Adipocyte (in vitro differentiated cells): ENCODE results near the gene PCDHB16.
A peak's percentile ranks its signal among the peaks of the same experiment; 100 is the strongest.
"Not testable (repeated sequence)": the region's sequence is repeated elsewhere in the genome, so short reads cannot be mapped to it uniquely, and the experiment has no call there.

Experiments used
- DNase-seq: peaks from one replicate; pipeline ENCODE4 v3.0.0-alpha.2; 2015; ENCODE audit warnings: low read depth
- H3K27me3 ChIP-seq: replicated peaks from 2 replicates; pipeline ENCODE4 v1.7.0; 2013; ENCODE audit warnings: mild to moderate bottlenecking, low read length, moderate library complexity; ENCODE audit not compliant: control insufficient read depth, insufficient read depth
- H3K36me3 ChIP-seq: 2 replicates; pipeline ENCODE4 v1.7.0; 2013; ENCODE audit warnings: low read length, mild to moderate bottlenecking, moderate library complexity; ENCODE audit not compliant: control insufficient read depth, insufficient read depth, severe bottlenecking
- H3K4me1 ChIP-seq: 2 replicates; pipeline ENCODE4 v1.7.0; 2013; ENCODE audit warnings: mild to moderate bottlenecking, low read length, moderate library complexity; ENCODE audit not compliant: control insufficient read depth, insufficient read depth
- H3K4me3 ChIP-seq: 2 replicates; pipeline ENCODE4 v1.7.0; 2013; ENCODE audit warnings: mild to moderate bottlenecking, low read length, moderate library complexity
- H3K9ac ChIP-seq: 2 replicates; pipeline ENCODE4 v1.7.0; 2013; ENCODE audit warnings: mild to moderate bottlenecking, low read length, moderate library complexity
- H3K9me3 ChIP-seq: 2 replicates; pipeline ENCODE4 v1.7.0; 2013; ENCODE audit warnings: mild to moderate bottlenecking, low read length, moderate library complexity; ENCODE audit not compliant: control insufficient read depth

PCDHB16 gene

GRCh38 chr5:141182248-141182647, at the start of gene PCDHB16:
PCDHB16 (plus strand) TSS chr5:141182387; CDS start chr5:141182560, 173 bp downstream.
- Histone ChIP-seq H3K9ac (peak within 1 kb of the TSS; percentile 64), H3K4me3 (peak within 1 kb of the TSS; percentile 78), H3K4me1 (no peaks in the 10 kb centered on the region), H3K9me3 (peaks cover 34% of the 10 kb centered on the region), H3K27me3 (peaks cover 4% of the 10 kb centered on the region), H3K36me3 (no peaks in the 10 kb centered on the region)
- DNase-seq: peak; percentile 69

- Histone ChIP-seq H3K27me3 (no peaks in the 10 kb centered on the region), H3K4me1 (no peaks in the 10 kb centered on the region), H3K9ac (peak within 1 kb of the TSS; percentile 49), H3K4me3 (peak within 1 kb of the TSS; percentile 78), H3K36me3 (no peaks in the 10 kb centered on the region), H3K9me3 (peaks cover 31% of the 10 kb centered on the region)
- DNase-seq: peak; percentile 19
These were observed 47.0 kb upstream of the PCDHB16 start, which contains the start of gene PCDHB5 for GRCh38 chr5:141135030-141135717. PCDHB5 (plus strand) TSS chr5:141135206; CDS start chr5:141135435, 229 bp downstream.

GRCh38 chr5:141135718-141136266, 46.4 kb upstream of the PCDHB16 start:
- Histone ChIP-seq H3K9ac (no peak overlapping the region), H3K9me3 (peaks cover 31% of the 10 kb centered on the region), H3K36me3 (no peaks in the 10 kb centered on the region), H3K4me1 (no peaks in the 10 kb centered on the region), H3K4me3 (peak overlapping the region; percentile 78), H3K27me3 (no peaks in the 10 kb centered on the region)
- DNase-seq: no peak

GRCh38 chr5:141137346-141137745, 44.8 kb upstream of the PCDHB16 start:
- H3K4me3 ChIP-seq, DNase-seq, H3K27me3 ChIP-seq, H3K36me3 ChIP-seq, H3K4me1 ChIP-seq, H3K9ac ChIP-seq: not testable (repeated sequence)
- H3K9me3 ChIP-seq: peaks cover 31% of the 10 kb centered on the region

GRCh38 chr5:141149812-141150211, 32.4 kb upstream of the PCDHB16 start, which contains the start of gene PCDHB6:
PCDHB6 (plus strand) TSS chr5:141150057; CDS start chr5:141150258, 201 bp downstream.
- H3K4me3 ChIP-seq: peak within 1 kb of the TSS; percentile 56

GRCh38 chr5:141150224-141150992, 31.8 kb upstream of the PCDHB16 start:
- no peak overlapping the region for H3K9ac ChIP-seq

More at GRCh38 chr5:141149812-141150211, 32.4 kb upstream of the PCDHB16 start, which contains the start of gene PCDHB6:
- peak; percentile 45 for DNase-seq
- Histone ChIP-seq H3K9me3 (peaks cover 18% of the 10 kb centered on the region), H3K27me3 (no peaks in the 10 kb centered on the region), H3K9ac (no peak within 1 kb of the TSS), H3K36me3 (no peaks in the 10 kb centered on the region), H3K4me1 (no peaks in the 10 kb centered on the region)

GRCh38 chr5:141150993-141151325, 31.2 kb upstream of the PCDHB16 start:
- DNase-seq: no peak
- peaks cover 23% of the 10 kb centered on the region for H3K9me3 ChIP-seq
- no peak overlapping the region for H3K4me3 ChIP-seq
- H3K27me3 ChIP-seq: no peaks in the 10 kb centered on the region
- H3K4me1 ChIP-seq: no peaks in the 10 kb centered on the region
- H3K36me3 ChIP-seq: no peaks in the 10 kb centered on the region
- no peak overlapping the region for H3K9ac ChIP-seq

More at GRCh38 chr5:141150224-141150992, 31.8 kb upstream of the PCDHB16 start:
- H3K4me3 ChIP-seq: peak overlapping the region; percentile 56
- DNase-seq: no peak
- no peaks in the 10 kb centered on the region for H3K27me3 ChIP-seq
- H3K36me3 ChIP-seq: no peaks in the 10 kb centered on the region
- H3K4me1 ChIP-seq: no peaks in the 10 kb centered on the region
- peaks cover 18% of the 10 kb centered on the region for H3K9me3 ChIP-seq

GRCh38 chr5:141151632-141152031, 30.6 kb upstream of the PCDHB16 start:
- not testable (repeated sequence) for H3K27me3 ChIP-seq, H3K9ac ChIP-seq, H3K4me1 ChIP-seq, H3K4me3 ChIP-seq, DNase-seq, H3K36me3 ChIP-seq
- H3K9me3 ChIP-seq: peaks cover 30% of the 10 kb centered on the region

GRCh38 chr5:141152096-141152495, 30.1 kb upstream of the PCDHB16 start:
- not testable (repeated sequence) for H3K9ac ChIP-seq, H3K4me1 ChIP-seq, DNase-seq, H3K4me3 ChIP-seq, H3K27me3 ChIP-seq, H3K36me3 ChIP-seq
- H3K9me3 ChIP-seq: peaks cover 35% of the 10 kb centered on the region

GRCh38 chr5:141155540-141156374, 26.4 kb upstream of the PCDHB16 start:
- H3K4me1 ChIP-seq: no peaks in the 10 kb centered on the region

More at GRCh38 chr5:141155540-141156374, 26.4 kb upstream of the PCDHB16 start:
- DNase-seq: no peak
- Histone ChIP-seq H3K9me3 (peaks cover 30% of the 10 kb centered on the region), H3K4me3 (no peak overlapping the region), H3K27me3 (no peaks in the 10 kb centered on the region), H3K9ac (no peak overlapping the region), H3K36me3 (no peaks in the 10 kb centered on the region)
